H1 (cell line): ENCODE results near the gene PSMD9. TPM values are rescaled to one million over a fixed set of nuclear protein-coding genes. Genes with fewer than 3 reads are reported as not detected.
A peak's percentile ranks its signal among the peaks of the same experiment; 100 is the strongest.

Experiments
- CTCF ChIA-PET: fragments of 300-600 bp; sonication (Branson Sonifier 250); formaldehyde crosslinking; loops from one replicate; lab custom pipeline; 2021; ENCODE audit not compliant: partially characterized antibody; lab: Charles Lee
- POLR2A ChIA-PET: fragments of 300-600 bp; sonication (Branson Sonifier 250); formaldehyde crosslinking; loops from one replicate; lab custom pipeline; 2021; ENCODE audit warnings: inconsistent platforms; ENCODE audit not compliant: partially characterized antibody; lab: Charles Lee
- DNase-seq, 2 experiments: peaks; one replicate each; pipeline versions ENCODE4 v3.0.0 to v3.0.0-alpha.2; 2010 to 2022; ENCODE audit warnings: low spot score in 2 of 2, low read depth in 1 of 2, mixed read lengths in 1 of 2
- FAIRE-seq: peaks from 2 replicates; lab custom pipeline; 2011; peaks lifted over from hg19 to GRCh38; lab: Jason Lieb, UNC
- H2AFZ ChIP-seq: 2 replicates; pipeline ENCODE4 v1.8.1; 2012; ENCODE audit warnings: low read length, inconsistent platforms
- H2AK5ac ChIP-seq: 2 replicates; pipeline ENCODE4 v1.6.1; 2013; ENCODE audit warnings: low read depth, low read length
- H2BK120ac ChIP-seq: replicated peaks from 2 replicates; pipeline ENCODE3; 2013; ENCODE audit warnings: low read depth, low read length, inconsistent platforms
- H2BK12ac ChIP-seq: 2 replicates; pipeline ENCODE4 v1.6.1; 2013; ENCODE audit warnings: low read depth, low read length
- H2BK15ac ChIP-seq: 2 replicates; pipeline ENCODE4 v1.6.1; 2013; ENCODE audit warnings: low read length
- H2BK20ac ChIP-seq: 2 replicates; pipeline ENCODE4 v1.6.1; 2013; ENCODE audit warnings: low read length
- H2BK5ac ChIP-seq: 2 replicates; pipeline ENCODE4 v1.6.1; 2013; ENCODE audit warnings: low read depth, low read length
- H3K14ac ChIP-seq: 2 replicates; pipeline ENCODE4 v1.6.1; 2013; ENCODE audit warnings: inconsistent platforms; ENCODE audit not compliant: insufficient read length
- H3K18ac ChIP-seq: 2 replicates; pipeline ENCODE4 v1.6.1; 2013; ENCODE audit warnings: low read length; ENCODE audit errors: extremely low read depth
- H3K23ac ChIP-seq: 2 replicates; pipeline ENCODE4 v1.6.1; 2013; ENCODE audit warnings: inconsistent platforms; ENCODE audit not compliant: insufficient read length
- H3K23me2 ChIP-seq: 2 replicates; pipeline ENCODE4 v1.6.1; 2013; ENCODE audit warnings: low read depth, low read length
- H3K27ac ChIP-seq: 2 replicates; pipeline ENCODE4 v1.6.1; 2011; ENCODE audit warnings: low read depth, low read length, inconsistent platforms
- H3K27me3 ChIP-seq, 4 experiments: replicated peaks in 1 of 4; 1 replicate in 1 of 4; 2 replicates in 3 of 4; pipeline versions ENCODE4 v1.6.1 to v1.8.1; 2011 to 2013; ENCODE audit warnings: low read length in 3 of 4, mild to moderate bottlenecking in 3 of 4, inconsistent platforms in 2 of 4, mixed read lengths in 2 of 4, moderate library complexity in 1 of 4; ENCODE audit not compliant: control insufficient read depth in 3 of 4, insufficient read depth in 3 of 4; ENCODE audit errors: extremely low read depth in 1 of 4
- H3K36me3 ChIP-seq, 4 experiments: 2 replicates each; pipeline versions ENCODE4 v1.6.1 to v1.8.1; 2011 to 2013; ENCODE audit warnings: mild to moderate bottlenecking in 4 of 4, low read length in 3 of 4, moderate library complexity in 2 of 4, control low read depth in 1 of 4, inconsistent platforms in 1 of 4; ENCODE audit not compliant: insufficient read depth in 4 of 4, control insufficient read depth in 2 of 4
- H3K4ac ChIP-seq: replicated peaks from 2 replicates; pipeline ENCODE3; 2013; ENCODE audit warnings: low read length, low read depth, mixed read lengths, inconsistent platforms; ENCODE audit not compliant: insufficient read length
- H3K4me1 ChIP-seq, 4 experiments: replicated peaks in 1 of 4; 1 replicate in 1 of 4; 2 replicates in 3 of 4; pipeline versions ENCODE4 v1.6.1 to v1.8.1; 2011 to 2013; ENCODE audit warnings: low read length in 3 of 4, inconsistent platforms in 2 of 4, mixed read lengths in 1 of 4; ENCODE audit not compliant: insufficient read depth in 4 of 4, control insufficient read depth in 3 of 4
- H3K4me2 ChIP-seq, 2 experiments: 2 replicates each; pipeline versions ENCODE4 v1.6.1 to v1.8.1; 2011 to 2013; ENCODE audit warnings: low read depth in 2 of 2, low read length in 2 of 2, control low read depth in 1 of 2, inconsistent platforms in 1 of 2, mild to moderate bottlenecking in 1 of 2; ENCODE audit not compliant: insufficient read depth in 1 of 2
- H3K4me3 ChIP-seq, 4 experiments: fragments of 200-600, 300-600 bp in 1 of 4; sonication (generic), shearing (Covaris generic), sonication (Bioruptor Twin) in 1 of 4; 2 replicates each; pipeline versions ENCODE4 v1.5.1 to v1.8.1; 2011 to 2016; ENCODE audit warnings: low read length in 4 of 4, low read depth in 3 of 4, control low read depth in 2 of 4, inconsistent platforms in 2 of 4, mild to moderate bottlenecking in 2 of 4, mixed read lengths in 1 of 4, moderate library complexity in 1 of 4; ENCODE audit not compliant: insufficient read depth in 2 of 4; ENCODE audit errors: extremely low read depth in 1 of 4
- H3K56ac ChIP-seq: replicated peaks from 2 replicates; pipeline ENCODE3; 2013; ENCODE audit warnings: low read depth, mild to moderate bottlenecking, mixed read lengths, low read length, inconsistent platforms; ENCODE audit not compliant: insufficient read length
- H3K79me1 ChIP-seq: 2 replicates; pipeline ENCODE4 v1.6.1; 2013; ENCODE audit warnings: low read depth, low read length, control low read depth
- H3K79me2 ChIP-seq, 2 experiments: 2 replicates each; pipeline versions ENCODE4 v1.6.1 to v1.8.1; 2012 to 2013; ENCODE audit warnings: low read length in 2 of 2, mild to moderate bottlenecking in 2 of 2, inconsistent platforms in 1 of 2; ENCODE audit not compliant: insufficient read depth in 2 of 2, control insufficient read depth in 1 of 2
- H3K9ac ChIP-seq, 4 experiments: replicated peaks in 1 of 4; 1 replicate in 1 of 4; 2 replicates in 3 of 4; pipeline versions ENCODE4 v1.6.1 to v1.8.1; 2011 to 2013; ENCODE audit warnings: low read depth in 3 of 4, low read length in 3 of 4, control low read depth in 2 of 4, mild to moderate bottlenecking in 2 of 4, moderate library complexity in 2 of 4, inconsistent platforms in 1 of 4; ENCODE audit errors: extremely low read depth in 1 of 4
- H3K9me3 ChIP-seq, 2 experiments: 2 replicates each; pipeline versions ENCODE4 v1.6.1 to v1.8.1; 2012 to 2013; ENCODE audit warnings: mild to moderate bottlenecking in 2 of 2, moderate library complexity in 2 of 2, control low read depth in 1 of 2, inconsistent platforms in 1 of 2, low read depth in 1 of 2, low read length in 1 of 2, mixed read lengths in 1 of 2; ENCODE audit not compliant: insufficient read depth in 2 of 2
- H4K20me1 ChIP-seq, 2 experiments: replicated peaks in 1 of 2; 2 replicates each; pipeline versions ENCODE3 to v1.8.1; 2011 to 2013; ENCODE audit warnings: inconsistent platforms in 2 of 2, low read length in 2 of 2, mild to moderate bottlenecking in 1 of 2; ENCODE audit not compliant: insufficient read depth in 2 of 2, control insufficient read depth in 1 of 2
- H4K5ac ChIP-seq: 2 replicates; pipeline ENCODE4 v1.6.1; 2013; ENCODE audit warnings: low read length, low read depth, mixed read lengths, inconsistent platforms; ENCODE audit not compliant: insufficient read length
- H4K8ac ChIP-seq: 2 replicates; pipeline ENCODE4 v1.8.0; 2013; ENCODE audit warnings: mild to moderate bottlenecking, moderate library complexity, low read length, inconsistent platforms; ENCODE audit not compliant: insufficient read depth; ENCODE audit errors: extremely low read depth
- H4K91ac ChIP-seq: replicated peaks from 2 replicates; pipeline ENCODE3; 2013; ENCODE audit warnings: low read length, mixed read lengths, inconsistent platforms; ENCODE audit not compliant: insufficient read length
- HDAC2 ChIP-seq, 2 experiments: fragments of 300-600 bp in 1 of 2; sonication (generic) in 1 of 2; IDR thresholded peaks; 2 replicates each; pipeline ENCODE4 v1.6.1; 2011 to 2012; ENCODE audit warnings: low read depth in 2 of 2, low read length in 2 of 2, mild to moderate bottlenecking in 2 of 2, moderate library complexity in 2 of 2, borderline replicate concordance in 1 of 2, inconsistent platforms in 1 of 2
- RBBP5 ChIP-seq: IDR thresholded peaks from 2 replicates; pipeline ENCODE4 v1.7.1; 2012; ENCODE audit warnings: low read depth, mild to moderate bottlenecking, inconsistent platforms, low read length, moderate library complexity, borderline replicate concordance
- RFX5 ChIP-seq: IDR thresholded peaks from 2 replicates; pipeline ENCODE4 v1.6.1; 2011; ENCODE audit warnings: low read depth, low read length, improper control_type of control experiment, borderline replicate concordance
- SAP30 ChIP-seq: fragments of 300-600 bp; sonication (generic); IDR thresholded peaks from 2 replicates; pipeline ENCODE4 v1.7.1; 2012; ENCODE audit warnings: low read length, moderate library complexity, mild to moderate bottlenecking, inconsistent platforms; ENCODE audit not compliant: insufficient read depth, insufficient replicate concordance
- WGBS, 2 experiments: shearing (Covaris generic) in 1 of 2; methylation state at CpG; one replicate each; pipeline versions ENCODE4 v1.1.6 to v1.1.7; 2013 to 2015; ENCODE audit warnings: low lambda C conversion rate in 2 of 2, mixed read lengths in 2 of 2, inconsistent platforms in 1 of 2, low coverage in 1 of 2, missing lambda C conversion rate in 1 of 2; ENCODE audit not compliant: insufficient replicate concordance in 2 of 2, insufficient coverage in 1 of 2, insufficient read length in 1 of 2; ENCODE audit errors: extremely low coverage in 1 of 2, missing lambda C conversion rate in 1 of 2; 5-methylcytosine and 5-hydroxymethylcytosine counted together
- polyA plus RNA-seq, 7 experiments: library from polyadenylated mRNA; depleted of rRNA in 3 of 7; stranded (reverse) in 5 of 7; unstranded in 2 of 7; fragments of >200 nt in 5 of 7; fragments of 200-250 nt in 2 of 7; gene quantifications; 1 replicate in 5 of 7; 2 replicates in 1 of 7; 4 replicates in 1 of 7; pipeline versions ENCODE4 v1.2.1 to v1.2.3, GENCODE V29; 2011 to 2013; ENCODE audit warnings: missing spikeins in 2 of 7, mixed read lengths in 2 of 7
- total RNA-seq: library from RNA; stranded (reverse); fragmentation: NEBNext Ultra II Directional; extraction: Animal tissue kit (Norgen Biotek cat#: 25700); gene quantifications from 2 replicates; pipeline ENCODE4 v1.2.1, GENCODE V29; 2021
- TF ChIP-seq, protein P1 (sequence below): IDR thresholded peaks from 2 replicates; pipeline ENCODE4 v1.6.1; 2012; ENCODE audit warnings: inconsistent platforms

PSMD9 gene
- total and polyA plus RNA-seq, 2 of the 8 experiments (the other 6 are each of a cell fraction or from before 2014, with no cell fraction given), result 28.8 to 36.1 TPM

- peak overlapping the region; percentile 46 for H4K5ac ChIP-seq
- H3K4me1 ChIP-seq, result peaks cover 0 to 9% (median 2%) of the 10 kb centered on the region in 4 experiments; a peak in 1 of 7 replicates
- no peaks in the 10 kb centered on the region for H3K9me3 ChIP-seq
- TF ChIP-seq, protein P1, sequence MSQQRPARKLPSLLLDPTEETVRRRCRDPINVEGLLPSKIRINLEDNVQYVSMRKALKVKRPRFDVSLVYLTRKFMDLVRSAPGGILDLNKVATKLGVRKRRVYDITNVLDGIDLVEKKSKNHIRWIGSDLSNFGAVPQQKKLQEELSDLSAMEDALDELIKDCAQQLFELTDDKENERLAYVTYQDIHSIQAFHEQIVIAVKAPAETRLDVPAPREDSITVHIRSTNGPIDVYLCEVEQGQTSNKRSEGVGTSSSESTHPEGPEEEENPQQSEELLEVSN, result no peak
- TF ChIP-seq RBBP5, result no peak
- TF ChIP-seq SAP30, result no peak
- no peak for TF ChIP-seq RFX5
- no peak for TF ChIP-seq HDAC2 (IDR thresholded peaks at IDR 0.05; ENCODE audit: borderline replicate concordance in 1 of 2, low read depth in 2 of 2, low read length in 2 of 2)
- H4K8ac ChIP-seq, result no peak overlapping the region
- DNase-seq (no peak), FAIRE-seq (no peak)
- H3K18ac ChIP-seq, result no peak overlapping the region
- H3K36me3 ChIP-seq, result no peaks in the 10 kb centered on the region
- no peaks in the 10 kb centered on the region for H3K79me2 ChIP-seq
- H3K9ac ChIP-seq, result no peak overlapping the region
- H3K4me3 ChIP-seq, result no peak overlapping the region
- no peak overlapping the region for H3K4ac ChIP-seq
- no peak overlapping the region for H3K56ac ChIP-seq
- H2BK20ac ChIP-seq, result no peak overlapping the region
- H2AK5ac ChIP-seq, result no peak overlapping the region
- H3K79me1 ChIP-seq, result no peaks in the 10 kb centered on the region
- H2BK5ac ChIP-seq, result no peak overlapping the region
- H3K4me2 ChIP-seq, result peak overlapping the region; percentile 16 to 46; a peak in 3 of 4 replicates
- H4K20me1 ChIP-seq, result no peaks in the 10 kb centered on the region
- ChIA-PET POLR2A (interaction anchor here (0.8 to 1.1 kb wide), 3 partner anchors 23 to 29 kb away, joined by 3 to 4 read pairs (median 3); partner anchors contain the start of gene CFAP251), CTCF (interaction anchor here (0.6 to 2.2 kb wide), 4 partner anchors 10 to 615 kb away, joined by 3 to 11 read pairs (median 6); partner anchors contain the start of gene CFAP251)
- H3K27me3 ChIP-seq, result no peaks in the 10 kb centered on the region
- H3K14ac ChIP-seq, result no peak overlapping the region
- no peak overlapping the region for H3K27ac ChIP-seq
- no peak overlapping the region for H4K91ac ChIP-seq
- no peak overlapping the region for H3K23ac ChIP-seq
- no peaks in the 10 kb centered on the region for H3K23me2 ChIP-seq
- no peak overlapping the region for H2BK120ac ChIP-seq
- no peak overlapping the region for H2BK15ac ChIP-seq
- WGBS, 2 experiments, result 84% methylated on average over 2 of the region's 2 CpGs; no CpG with 5 or more reads in 1 of the 2 experiments
- H2AFZ ChIP-seq, result peak overlapping the region; percentile 91
- H2BK12ac ChIP-seq, result no peak overlapping the region
These were observed 59.4 kb downstream of the PSMD9 start for GRCh38 chr12:121947981-121948380.
